ENCODE results near the gene EEF2K. TPM values are rescaled to one million over a fixed set of nuclear protein-coding genes. Genes with fewer than 3 reads are reported as not detected.

EEF2K gene
- total and polyA plus RNA-seq, 2 of the 13 experiments (the other 11 are each of a cell fraction or from before 2014, with no cell fraction given): 22.0 to 23.8 TPM

- TF ChIP-seq ZC3H4 (CRISPR knock-in tag; IDR thresholded peaks at IDR 0.05; ENCODE audit: borderline replicate concordance): peak; percentile 97
- TF ChIP-seq HCFC1 (IDR thresholded peaks at IDR 0.05; ENCODE audit: low read depth, low read length): no peak
- no peak for TF ChIP-seq ELF3 (CRISPR knock-in tag; IDR thresholded peaks at IDR 0.05)
- TF ChIP-seq ZBTB33 (CRISPR knock-in tag; IDR thresholded peaks at IDR 0.05): no peak
- no peak for TF ChIP-seq MAF1 (CRISPR knock-in tag; IDR thresholded peaks at IDR 0.05; ENCODE audit: borderline replicate concordance)
- TF ChIP-seq SP4 (CRISPR knock-in tag; IDR thresholded peaks at IDR 0.05): no peak
- TF ChIP-seq ZFY (CRISPR knock-in tag; IDR thresholded peaks at IDR 0.05): no peak
- no peak for TF ChIP-seq CENPX (CRISPR knock-in tag; IDR thresholded peaks at IDR 0.05)
- TF ChIP-seq KLF13 (CRISPR knock-in tag; IDR thresholded peaks at IDR 0.05): no peak
- TF ChIP-seq LCORL (IDR thresholded peaks at IDR 0.05): no peak
- TF ChIP-seq LCORL (CRISPR knock-in tag; IDR thresholded peaks at IDR 0.05): peak; percentile 10; the same call in 1 of the 2 replicates
- no peak for TF ChIP-seq KAT8 (CRISPR knock-in tag; IDR thresholded peaks at IDR 0.05)
- TF ChIP-seq ZSCAN22 (CRISPR knock-in tag; IDR thresholded peaks at IDR 0.05): no peak
- TF ChIP-seq ZSCAN20 (CRISPR knock-in tag; IDR thresholded peaks at IDR 0.05; ENCODE audit: borderline replicate concordance): no peak
- 0 out of 2 replicates have a peak, but pooled peaks have one; percentile 19 for TF ChIP-seq RBAK (CRISPR knock-in tag; IDR thresholded peaks at IDR 0.05)
- TF ChIP-seq KLF11 (CRISPR knock-in tag; IDR thresholded peaks at IDR 0.05): no peak
- TF ChIP-seq ATF5 (CRISPR knock-in tag; IDR thresholded peaks at IDR 0.05; ENCODE audit: low read depth): no peak; the same call in 1 of the 2 replicates
- TF ChIP-seq SOX13 (IDR thresholded peaks at IDR 0.05): 0 out of 2 replicates have a peak, but pooled peaks have one; percentile 9
- TF ChIP-seq SOX13 (CRISPR knock-in tag; conservative IDR thresholded peaks at IDR 0.05 in 1 of 2, IDR thresholded peaks at IDR 0.05 in 1 of 2): 0 out of 4 replicates have a peak, but pooled peaks of 1 of the 2 experiments have one; percentile 49
- 0 out of 2 replicates have a peak, but pooled peaks have one; percentile 11 for TF ChIP-seq ZNF138 (CRISPR knock-in tag; IDR thresholded peaks at IDR 0.05; ENCODE audit: low read depth)
- no peak for TF ChIP-seq ZNF776 (CRISPR knock-in tag; IDR thresholded peaks at IDR 0.05)
- no peak for TF ChIP-seq ZMYM3 (CRISPR knock-in tag; IDR thresholded peaks at IDR 0.05)
- no peak for TF ChIP-seq ZNF484 (CRISPR knock-in tag; IDR thresholded peaks at IDR 0.05; ENCODE audit: borderline replicate concordance, low read depth)
- no peak for TF ChIP-seq TFDP1 (CRISPR knock-in tag; IDR thresholded peaks at IDR 0.05; ENCODE audit: borderline replicate concordance)
- TF ChIP-seq ZNF251 (CRISPR knock-in tag; IDR thresholded peaks at IDR 0.05): no peak
- TF ChIP-seq ASH2L (IDR thresholded peaks at IDR 0.05; ENCODE audit: insufficient read length, low read depth, low read length): no peak
- no peak for TF ChIP-seq STAT5B (CRISPR knock-in tag; IDR thresholded peaks at IDR 0.05)
- no peak for TF ChIP-seq MXD3 (CRISPR knock-in tag; IDR thresholded peaks at IDR 0.05)
- TF ChIP-seq ZSCAN30 (CRISPR knock-in tag; IDR thresholded peaks at IDR 0.05): no peak
Measured at GRCh38 chr16:22191532-22192260, 14.4 kb upstream of the EEF2K start (continued).

All from HepG2 (cell line).